Hepatocyte (in vitro differentiated cells): ENCODE measurements around the gene ANKRD40CL. TPM values are rescaled to one million over a fixed set of nuclear protein-coding genes. Genes with fewer than 3 reads are reported as not detected.

ENCODE experiments used
- DNase-seq: peaks from one replicate; pipeline ENCODE4 v3.0.0-alpha.2; 2016; ENCODE audit warnings: low spot score
- H2AFZ ChIP-seq: fragments of 200-600 bp; sonication (generic); 2 replicates; pipeline ENCODE4 v1.6.0; 2016; ENCODE audit warnings: antibody characterized with exemption, mild to moderate bottlenecking
- H3K27ac ChIP-seq: fragments of 200-600 bp; sonication (generic); 2 replicates; pipeline ENCODE4 v1.5.1; 2016; ENCODE audit warnings: mild to moderate bottlenecking
- H3K27me3 ChIP-seq: fragments of 200-600 bp; sonication (generic); 2 replicates; pipeline ENCODE4 v1.6.1; 2016
- H3K36me3 ChIP-seq: fragments of 200-600 bp; sonication (generic); replicated peaks from 2 replicates; pipeline ENCODE4 v1.5.1; 2016; ENCODE audit warnings: low read depth; ENCODE audit not compliant: insufficient read depth
- H3K4me1 ChIP-seq: fragments of 200-600 bp; sonication (generic); 2 replicates; pipeline ENCODE4 v1.5.1; 2016; ENCODE audit warnings: mild to moderate bottlenecking, moderate library complexity; ENCODE audit not compliant: insufficient read depth
- H3K4me2 ChIP-seq: fragments of 200-600 bp; sonication (generic); 2 replicates; pipeline ENCODE4 v1.6.0; 2016
- H3K4me3 ChIP-seq: fragments of 200-600 bp; sonication (generic); 2 replicates; pipeline ENCODE4 v1.5.1; 2016; ENCODE audit warnings: mild to moderate bottlenecking
- H3K79me2 ChIP-seq: fragments of 200-600 bp; sonication (generic); 2 replicates; pipeline ENCODE4 v1.6.0; 2017; ENCODE audit warnings: mild to moderate bottlenecking
- H3K9me2 ChIP-seq: fragments of 200-600 bp; sonication (generic); replicated peaks from 2 replicates; pipeline ENCODE4 v1.6.0; 2017; ENCODE audit warnings: mild to moderate bottlenecking; ENCODE audit not compliant: insufficient read depth
- H3K9me3 ChIP-seq: fragments of 200-600 bp; sonication (generic); 2 replicates; pipeline ENCODE4 v1.5.1; 2016; ENCODE audit warnings: low read depth, mild to moderate bottlenecking
- H4K20me1 ChIP-seq: fragments of 200-600 bp; sonication (generic); 2 replicates; pipeline ENCODE4 v1.6.0; 2016; ENCODE audit warnings: mild to moderate bottlenecking; ENCODE audit not compliant: insufficient read depth, poor library complexity, severe bottlenecking
- EZH2 ChIP-seq: fragments of 200-600 bp; sonication (generic); IDR thresholded peaks from 2 replicates; pipeline ENCODE4 v1.6.1; 2016; ENCODE audit warnings: antibody characterized with exemption, mild to moderate bottlenecking, borderline replicate concordance
- EZH2phosphoT487 ChIP-seq: fragments of 200-600 bp; sonication (generic); IDR thresholded peaks from one replicate; pipeline ENCODE4 v1.6.1; 2018; ENCODE audit warnings: antibody characterized with exemption, mild to moderate bottlenecking, low read depth, moderate library complexity; ENCODE audit not compliant: unreplicated experiment, severe bottlenecking
- WGBS: methylation state at CpG from one replicate; pipeline ENCODE4 v1.1.6; 2016; ENCODE audit warnings: low lambda C conversion rate; ENCODE audit errors: missing lambda C conversion rate; 5-methylcytosine and 5-hydroxymethylcytosine counted together
- microRNA-seq: library from miRNA; unstranded; fragments of <30 nt; microRNA quantifications from one replicate; pipeline ENCODE4, GENCODE V29; 2017
- polyA plus RNA-seq: library from polyadenylated mRNA; unstranded; fragments of >200 nt; fragmentation: Nextera tagmentation; extraction: Ambion mirVana; gene quantifications from 2 replicates; pipeline ENCODE4 v1.2.1, GENCODE V29; 2016
- small RNA-seq: library from RNA; depleted of rRNA; stranded (forward); fragments of <200 nt; gene quantifications from one replicate; pipeline ENCODE3, GENCODE V24; 2014
- total RNA-seq: library from RNA; depleted of rRNA; stranded (reverse); fragments of >200 nt; gene quantifications from 2 replicates; pipeline ENCODE4 v1.2.3, GENCODE V29; 2014
- TF ChIP-seq, protein P1 (sequence below): fragments of 200-600 bp; sonication (generic); IDR thresholded peaks from 2 replicates; pipeline ENCODE4 v1.5.1; 2016; ENCODE audit warnings: antibody characterized with exemption, mild to moderate bottlenecking; ENCODE audit not compliant: poor library complexity

ANKRD40CL gene
- total and polyA plus RNA-seq, 2 experiments from 2014 or later = 3.9 to 4.2 TPM

- Histone ChIP-seq H4K20me1 (peaks cover 7% of the 10 kb centered on the region), H3K9me3 (no peaks in the 10 kb centered on the region), H3K79me2 (peaks cover 11% of the 10 kb centered on the region), H3K27me3 (no peaks in the 10 kb centered on the region), H3K36me3 (no peaks in the 10 kb centered on the region), H3K4me3 (no peak overlapping the region), H3K4me1 (no peaks in the 10 kb centered on the region), H3K27ac (no peak overlapping the region), H3K9me2 (no peaks in the 10 kb centered on the region), H2AFZ (no peak overlapping the region), H3K4me2 (no peak overlapping the region)
- WGBS = 77% methylated on average over 3 of the region's 3 CpGs
- no peak for DNase-seq
- no peak for TF ChIP-seq EZH2
- TF ChIP-seq, protein P1, sequence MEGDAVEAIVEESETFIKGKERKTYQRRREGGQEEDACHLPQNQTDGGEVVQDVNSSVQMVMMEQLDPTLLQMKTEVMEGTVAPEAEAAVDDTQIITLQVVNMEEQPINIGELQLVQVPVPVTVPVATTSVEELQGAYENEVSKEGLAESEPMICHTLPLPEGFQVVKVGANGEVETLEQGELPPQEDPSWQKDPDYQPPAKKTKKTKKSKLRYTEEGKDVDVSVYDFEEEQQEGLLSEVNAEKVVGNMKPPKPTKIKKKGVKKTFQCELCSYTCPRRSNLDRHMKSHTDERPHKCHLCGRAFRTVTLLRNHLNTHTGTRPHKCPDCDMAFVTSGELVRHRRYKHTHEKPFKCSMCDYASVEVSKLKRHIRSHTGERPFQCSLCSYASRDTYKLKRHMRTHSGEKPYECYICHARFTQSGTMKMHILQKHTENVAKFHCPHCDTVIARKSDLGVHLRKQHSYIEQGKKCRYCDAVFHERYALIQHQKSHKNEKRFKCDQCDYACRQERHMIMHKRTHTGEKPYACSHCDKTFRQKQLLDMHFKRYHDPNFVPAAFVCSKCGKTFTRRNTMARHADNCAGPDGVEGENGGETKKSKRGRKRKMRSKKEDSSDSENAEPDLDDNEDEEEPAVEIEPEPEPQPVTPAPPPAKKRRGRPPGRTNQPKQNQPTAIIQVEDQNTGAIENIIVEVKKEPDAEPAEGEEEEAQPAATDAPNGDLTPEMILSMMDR = no peak
- no peak for TF ChIP-seq EZH2phosphoT487
Observed at GRCh38 chr17:50715471-50715870, 51.8 kb downstream of the ANKRD40CL start.

GRCh38 chr17:50712641-50713040, 54.7 kb downstream of the ANKRD40CL start:
- Histone ChIP-seq H3K79me2 (peaks cover 15% of the 10 kb centered on the region), H3K27ac (no peak overlapping the region), H3K9me2 (no peaks in the 10 kb centered on the region), H3K36me3 (no peaks in the 10 kb centered on the region), H3K4me3 (no peak overlapping the region), H3K4me1 (peaks cover 18% of the 10 kb centered on the region), H4K20me1 (no peaks in the 10 kb centered on the region), H2AFZ (no peak overlapping the region), H3K27me3 (no peaks in the 10 kb centered on the region), H3K4me2 (no peak overlapping the region), H3K9me3 (no peaks in the 10 kb centered on the region)
- WGBS = 94% methylated on average over 9 of the region's 9 CpGs
- DNase-seq = no peak
- TF ChIP-seq EZH2 (no peak), EZH2phosphoT487 (no peak)
- TF ChIP-seq, protein P1 = no peak

Small RNA genes lying within 50 kb of the gene (microRNA-seq; reads per million reads assigned to microRNA genes)
- not detected for gene MIR8059

Small RNA genes lying within 50 kb of the gene (small RNA-seq; reads per million reads assigned to genes)
- gene AC005921.1 = not detected
- not detected for gene MIR8059

Other genes with a start within 250 kb of the ANKRD40CL start
- gene EPN3, start 234.8 kb downstream of the ANKRD40CL start, total RNA-seq = 2.7 and 3.8 TPM in 2 replicates
- gene EPN3, start 234.8 kb downstream of the ANKRD40CL start, polyA plus RNA-seq = 11.5 and 12.1 TPM in 2 replicates
- 91.0 and 97.5 TPM in 2 replicates for gene SPATA20, start 220.3 kb downstream of the ANKRD40CL start, total RNA-seq
- 108 and 114 TPM in 2 replicates for gene SPATA20, start 220.3 kb downstream of the ANKRD40CL start, polyA plus RNA-seq
- 2.9 and 4.8 TPM in 2 replicates for gene CACNA1G, start 206.8 kb downstream of the ANKRD40CL start, total RNA-seq
- 3.5 and 4.8 TPM in 2 replicates for gene CACNA1G, start 206.8 kb downstream of the ANKRD40CL start, polyA plus RNA-seq
- 12.6 and 18.1 TPM in 2 replicates for gene ABCC3, start 132.6 kb downstream of the ANKRD40CL start, total RNA-seq
- 16.9 and 19.2 TPM in 2 replicates for gene ABCC3, start 132.6 kb downstream of the ANKRD40CL start, polyA plus RNA-seq
- 28.1 and 30.8 TPM in 2 replicates for gene ANKRD40, start 59.6 kb downstream of the ANKRD40CL start, total RNA-seq
- gene ANKRD40, start 59.6 kb downstream of the ANKRD40CL start, polyA plus RNA-seq = 10.3 and 11.4 TPM in 2 replicates
- 56.4 and 56.9 TPM in 2 replicates for gene LUC7L3, start 47.9 kb downstream of the ANKRD40CL start, total RNA-seq
- 156 and 256 TPM in 2 replicates for gene LUC7L3, start 47.9 kb downstream of the ANKRD40CL start, polyA plus RNA-seq
- 0.36 and 0.50 TPM in 2 replicates for gene WFIKKN2, start 68.1 kb upstream of the ANKRD40CL start, total RNA-seq
- 0.68 TPM in 1 of 2 replicates, not detected in the other for gene WFIKKN2, start 68.1 kb upstream of the ANKRD40CL start, polyA plus RNA-seq
- gene TOB1, start 98.8 kb upstream of the ANKRD40CL start, total RNA-seq = 52.1 and 53.6 TPM in 2 replicates
- 41.1 and 43.2 TPM in 2 replicates for gene TOB1, start 98.8 kb upstream of the ANKRD40CL start, polyA plus RNA-seq